IMR-90 (cell line): ENCODE data around the gene NLGN1. TPM values are rescaled to one million over a fixed set of nuclear protein-coding genes. Genes with fewer than 3 reads are reported as not detected.

Experiments used
- ATAC-seq: fragments of 200-7000 bp; cut with Tn5 transposase; 2 replicates; pipeline ENCODE4 v1.9.1; 2020; ENCODE audit warnings: low read depth, mild to moderate bottlenecking, moderate library complexity
- BruUV-seq: library from RNA; stranded (reverse); fragments of 400-500 nt; replicated peaks from 2 replicates; lab custom pipeline; 2021; lab: Mats Ljungman, UMichigan
- CTCF ChIA-PET: fragments of 300-600 bp; formaldehyde crosslinking; extraction: SDS; loops from one replicate; lab custom pipeline; 2021; ENCODE audit warnings: antibody characterized with exemption; lab: Yijun Ruan, JAX
- POLR2A ChIA-PET: fragments of 300-600 bp; sonication (Branson Sonifier 250); formaldehyde crosslinking; loops from one replicate; lab custom pipeline; 2022; ENCODE audit warnings: antibody characterized with exemption; ENCODE audit not compliant: unreplicated experiment; lab: Charles Lee
- DNase-seq: peaks from one replicate; pipeline ENCODE4 v3.0.0; 2013
- H2AFZ ChIP-seq: replicated peaks from 2 replicates; pipeline ENCODE3; 2013; ENCODE audit warnings: low read length, mild to moderate bottlenecking; ENCODE audit not compliant: poor library complexity
- H2AK5ac ChIP-seq: 2 replicates; pipeline ENCODE4 v1.6.1; 2013; ENCODE audit warnings: low read depth, low read length, inconsistent platforms
- H2AK9ac ChIP-seq: replicated peaks from 2 replicates; pipeline ENCODE3; 2013; ENCODE audit warnings: mild to moderate bottlenecking, low read depth, low read length, moderate library complexity; ENCODE audit not compliant: poor library complexity
- H2BK120ac ChIP-seq: 2 replicates; pipeline ENCODE4 v1.6.1; 2013; ENCODE audit warnings: low read depth, low read length, inconsistent platforms
- H2BK15ac ChIP-seq: 3 replicates; pipeline ENCODE4 v1.6.1; 2013; ENCODE audit warnings: low read depth, low read length, inconsistent platforms
- H2BK20ac ChIP-seq: 2 replicates; pipeline ENCODE4 v1.6.1; 2013; ENCODE audit warnings: low read depth, mild to moderate bottlenecking, inconsistent platforms, low read length, moderate library complexity
- H2BK5ac ChIP-seq: 2 replicates; pipeline ENCODE4 v1.6.1; 2013; ENCODE audit warnings: mild to moderate bottlenecking, low read depth, low read length, inconsistent platforms; ENCODE audit not compliant: poor library complexity, severe bottlenecking
- H3K14ac ChIP-seq: replicated peaks from 2 replicates; pipeline ENCODE4 v1.6.1; 2013; ENCODE audit warnings: low read depth, low read length, inconsistent platforms
- H3K18ac ChIP-seq: 2 replicates; pipeline ENCODE4 v1.6.1; 2013; ENCODE audit warnings: low read depth, low read length, control low read depth
- H3K23ac ChIP-seq: 2 replicates; pipeline ENCODE4 v1.6.1; 2013; ENCODE audit warnings: low read depth, low read length, inconsistent platforms
- H3K27ac ChIP-seq: 2 replicates; pipeline ENCODE4 v1.5.1; 2013; ENCODE audit warnings: mild to moderate bottlenecking, control low read depth, low read length; ENCODE audit not compliant: insufficient read depth
- H3K27me3 ChIP-seq: 2 replicates; pipeline ENCODE4 v1.6.1; 2013; ENCODE audit warnings: low read length; ENCODE audit not compliant: control insufficient read depth, insufficient read depth
- H3K36me3 ChIP-seq: 2 replicates; pipeline ENCODE4 v1.6.1; 2013; ENCODE audit warnings: low read length, mixed read lengths; ENCODE audit not compliant: control insufficient read depth, insufficient read depth
- H3K4ac ChIP-seq: 2 replicates; pipeline ENCODE4 v1.6.1; 2013; ENCODE audit warnings: low read depth, low read length, inconsistent platforms
- H3K4me1 ChIP-seq: 2 replicates; pipeline ENCODE4 v1.6.1; 2013; ENCODE audit warnings: low read length, mixed read lengths; ENCODE audit not compliant: control insufficient read depth, insufficient read depth
- H3K4me2 ChIP-seq: 2 replicates; pipeline ENCODE4 v1.6.1; 2013; ENCODE audit warnings: low read depth, mild to moderate bottlenecking, control low read depth, low read length, moderate library complexity
- H3K4me3 ChIP-seq: 2 replicates; pipeline ENCODE4 v1.5.1; 2013; ENCODE audit warnings: low read depth, mild to moderate bottlenecking, control low read depth, low read length, moderate library complexity; ENCODE audit not compliant: insufficient read depth
- H3K56ac ChIP-seq: 2 replicates; pipeline ENCODE4 v1.6.1; 2013; ENCODE audit warnings: low read length, inconsistent platforms; ENCODE audit not compliant: insufficient read depth; ENCODE audit errors: extremely low read depth
- H3K79me1 ChIP-seq, 2 experiments: 2 replicates each; pipeline ENCODE4 v1.6.1; 2013; ENCODE audit warnings: low read length in 2 of 2, inconsistent platforms in 1 of 2, low read depth in 1 of 2
- H3K9ac ChIP-seq: 2 replicates; pipeline ENCODE4 v1.6.1; 2013; ENCODE audit warnings: low read depth, low read length, control low read depth
- H3K9me1 ChIP-seq: 2 replicates; pipeline ENCODE4 v1.6.1; 2013; ENCODE audit warnings: low read length, inconsistent platforms; ENCODE audit not compliant: insufficient read depth
- H3K9me3 ChIP-seq: 2 replicates; pipeline ENCODE4 v1.6.1; 2013; ENCODE audit warnings: low read length; ENCODE audit not compliant: control insufficient read depth, insufficient read depth
- H4K20me1 ChIP-seq: 2 replicates; pipeline ENCODE4 v1.6.1; 2013; ENCODE audit warnings: low read length, inconsistent platforms; ENCODE audit not compliant: insufficient read depth
- H4K5ac ChIP-seq: 2 replicates; pipeline ENCODE4 v1.6.1; 2013; ENCODE audit warnings: mild to moderate bottlenecking, low read depth, low read length, control low read depth
- H4K8ac ChIP-seq, 2 experiments: 2 replicates each; pipeline ENCODE4 v1.6.1; 2013; ENCODE audit warnings: low read depth in 2 of 2, low read length in 2 of 2, control low read depth in 1 of 2, inconsistent platforms in 1 of 2
- H4K91ac ChIP-seq: 2 replicates; pipeline ENCODE4 v1.6.1; 2013; ENCODE audit warnings: low read depth, low read length, inconsistent platforms; ENCODE audit not compliant: insufficient read depth
- BHLHE40 ChIP-seq: fragments of 150-350 bp; IDR thresholded peaks from 2 replicates; pipeline ENCODE4 v1.6.1; 2016; ENCODE audit warnings: mild to moderate bottlenecking, low read depth, low read length
- CEBPB ChIP-seq: IDR thresholded peaks from 2 replicates; pipeline ENCODE4 v1.6.1; 2012; ENCODE audit warnings: low read depth, low read length, improper control_type of control experiment
- CHD1 ChIP-seq: IDR thresholded peaks from 2 replicates; pipeline ENCODE4 v1.6.1; 2012; ENCODE audit warnings: low read depth, low read length, improper control_type of control experiment
- FOS ChIP-seq: fragments of 150-350 bp; IDR thresholded peaks from 2 replicates; pipeline ENCODE4 v1.6.1; 2016; ENCODE audit warnings: low read depth, low read length
- MAFK ChIP-seq: IDR thresholded peaks from 2 replicates; pipeline ENCODE4 v1.6.1; 2012; ENCODE audit warnings: low read depth, low read length, improper control_type of control experiment
- MAZ ChIP-seq: IDR thresholded peaks from 2 replicates; pipeline ENCODE4 v1.6.1; 2012; ENCODE audit warnings: low read depth, mild to moderate bottlenecking, low read length, improper control_type of control experiment, moderate library complexity, borderline replicate concordance
- MXI1 ChIP-seq: IDR thresholded peaks from 2 replicates; pipeline ENCODE4 v1.6.1; 2012; ENCODE audit warnings: low read depth, mild to moderate bottlenecking, low read length, moderate library complexity, borderline replicate concordance
- NFE2L2 ChIP-seq: fragments of 150-350 bp; IDR thresholded peaks from 2 replicates; pipeline ENCODE4 v1.6.1; 2016; ENCODE audit warnings: low read depth, mild to moderate bottlenecking, low read length
- POLR2A ChIP-seq: IDR thresholded peaks from 2 replicates; pipeline ENCODE4 v1.6.1; 2012; ENCODE audit warnings: mild to moderate bottlenecking, low read depth, low read length
- RAD21 ChIP-seq: IDR thresholded peaks from 2 replicates; pipeline ENCODE4 v1.6.1; 2012; ENCODE audit warnings: low read length, improper control_type of control experiment
- RCOR1 ChIP-seq: IDR thresholded peaks from 2 replicates; pipeline ENCODE4 v1.6.1; 2012; ENCODE audit warnings: mild to moderate bottlenecking, low read length, improper control_type of control experiment; ENCODE audit not compliant: insufficient replicate concordance
- RFX5 ChIP-seq: IDR thresholded peaks from 2 replicates; pipeline ENCODE4 v1.8.0; 2012; ENCODE audit warnings: low read depth, mild to moderate bottlenecking, low read length, moderate library complexity
- SMC3 ChIP-seq: fragments of 150-350 bp; IDR thresholded peaks from 2 replicates; pipeline ENCODE4 v1.6.1; 2016; ENCODE audit warnings: low read depth, mild to moderate bottlenecking, antibody characterized with exemption, low read length, moderate library complexity
- WGBS, 2 experiments: methylation state at CpG; one replicate each; pipeline versions ENCODE4 v1.1.5 to v1.1.7; 2013; ENCODE audit warnings: missing lambda C conversion rate in 2 of 2; ENCODE audit not compliant: insufficient read length in 1 of 2; ENCODE audit errors: extremely low coverage in 2 of 2; 5-methylcytosine and 5-hydroxymethylcytosine counted together
- dilution Hi-C: fragments of 300-500 bp; cut with HindIII; formaldehyde crosslinking; loops from one replicate; pipeline ENCODE4 v1.14.3; 2018; ENCODE audit warnings: low sequenced_read_pairs; ENCODE audit not compliant: unreplicated experiment
- in situ Hi-C: fragments of 300-500 bp; cut with MboI; formaldehyde crosslinking; loops from 3 replicates; pipeline ENCODE4 v1.14.3; 2019; ENCODE audit warnings: low sequenced_read_pairs, inconsistent platforms, mixed read lengths
- intact Hi-C: fragments of 100-400 bp; cut with micrococcal nuclease; formaldehyde crosslinking; loops from 2 replicates; pipeline ENCODE4 v1.10.0; 2022
- polyA plus RNA-seq, 3 experiments: library from polyadenylated mRNA; depleted of rRNA; stranded (reverse); fragments of >200 nt; gene quantifications; 2 replicates each; pipeline ENCODE4 v1.2.3, GENCODE V29; 2012; ENCODE audit warnings: low replicate concordance in 1 of 3
- total RNA-seq: library from RNA; depleted of rRNA; stranded (reverse); fragments of >200 nt; gene quantifications from 2 replicates; pipeline ENCODE4 v1.2.3, GENCODE V29; 2012
- TF ChIP-seq, protein P1 (sequence below): conservative IDR thresholded peaks from 2 replicates; pipeline ENCODE4 v1.5.1; 2012; ENCODE audit warnings: mild to moderate bottlenecking, low read depth, low read length, improper control_type of control experiment
- TF ChIP-seq, protein P2 (sequence below): fragments of 150-350 bp; IDR thresholded peaks from 2 replicates; pipeline ENCODE4 v1.6.1; 2016; ENCODE audit warnings: low read depth, mild to moderate bottlenecking, low read length, moderate library complexity, borderline replicate concordance
- TF ChIP-seq, protein P3 (sequence below): fragments of 150-350 bp; IDR thresholded peaks from 2 replicates; pipeline ENCODE4 v1.6.1; 2017; ENCODE audit warnings: mild to moderate bottlenecking, antibody characterized with exemption, low read length, low read depth

The NLGN1 gene
- total and polyA plus RNA-seq, 2 of the 4 experiments (the other 2 are of a cell fraction) = 1.8 to 12.5 TPM

DNA sequence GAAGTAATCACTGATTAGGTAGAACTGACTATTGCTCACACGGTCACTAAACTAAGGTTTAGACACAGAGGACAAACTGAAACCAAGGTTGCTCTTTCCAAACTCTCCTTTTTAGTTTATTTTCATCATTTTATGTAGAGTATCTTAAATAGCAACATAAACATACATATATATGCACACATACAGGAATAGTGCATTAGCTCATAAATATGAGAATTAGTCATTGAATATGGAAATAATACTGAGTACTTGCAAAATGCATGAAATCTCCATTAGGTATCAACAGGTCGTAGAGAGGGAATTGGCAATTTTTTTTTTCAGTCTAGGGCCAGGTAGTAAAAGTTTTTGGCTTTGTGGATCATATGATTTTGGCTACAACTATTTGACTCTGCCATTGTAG is 557.1 kb downstream of the NLGN1 start:
- H3K23ac ChIP-seq = no peak overlapping the region
- no peak overlapping the region for H2AK9ac ChIP-seq
- ChIA-PET POLR2A (no interaction called here), CTCF (no interaction called here)
- no peak overlapping the region for H3K14ac ChIP-seq
- no peak overlapping the region for H3K4me2 ChIP-seq
- H3K4ac ChIP-seq = no peak overlapping the region
- H2BK5ac ChIP-seq = no peak overlapping the region
- no peak overlapping the region for H3K4me3 ChIP-seq
- H3K9me3 ChIP-seq = peaks cover 4% of the 10 kb centered on the region; the same call in 1 of the 2 replicates
- H2AFZ ChIP-seq = no peak overlapping the region
- H3K9me1 ChIP-seq = no peaks in the 10 kb centered on the region
- H3K27me3 ChIP-seq = no peaks in the 10 kb centered on the region
- no peak overlapping the region for H2AK5ac ChIP-seq
- in situ Hi-C loops (no loop called here), dilution Hi-C loops (no loop called here), intact Hi-C loops (no loop called here)
- no peaks in the 10 kb centered on the region for H3K36me3 ChIP-seq
- TF ChIP-seq CHD1 (no peak), FOS (no peak), CEBPB (no peak), BHLHE40 (no peak), MAFK (no peak), RAD21 (no peak), POLR2A (no peak), SMC3 (no peak), RCOR1 (no peak), MXI1 (no peak), NFE2L2 (no peak), RFX5 (no peak), MAZ (no peak)
- TF ChIP-seq, protein P1, sequence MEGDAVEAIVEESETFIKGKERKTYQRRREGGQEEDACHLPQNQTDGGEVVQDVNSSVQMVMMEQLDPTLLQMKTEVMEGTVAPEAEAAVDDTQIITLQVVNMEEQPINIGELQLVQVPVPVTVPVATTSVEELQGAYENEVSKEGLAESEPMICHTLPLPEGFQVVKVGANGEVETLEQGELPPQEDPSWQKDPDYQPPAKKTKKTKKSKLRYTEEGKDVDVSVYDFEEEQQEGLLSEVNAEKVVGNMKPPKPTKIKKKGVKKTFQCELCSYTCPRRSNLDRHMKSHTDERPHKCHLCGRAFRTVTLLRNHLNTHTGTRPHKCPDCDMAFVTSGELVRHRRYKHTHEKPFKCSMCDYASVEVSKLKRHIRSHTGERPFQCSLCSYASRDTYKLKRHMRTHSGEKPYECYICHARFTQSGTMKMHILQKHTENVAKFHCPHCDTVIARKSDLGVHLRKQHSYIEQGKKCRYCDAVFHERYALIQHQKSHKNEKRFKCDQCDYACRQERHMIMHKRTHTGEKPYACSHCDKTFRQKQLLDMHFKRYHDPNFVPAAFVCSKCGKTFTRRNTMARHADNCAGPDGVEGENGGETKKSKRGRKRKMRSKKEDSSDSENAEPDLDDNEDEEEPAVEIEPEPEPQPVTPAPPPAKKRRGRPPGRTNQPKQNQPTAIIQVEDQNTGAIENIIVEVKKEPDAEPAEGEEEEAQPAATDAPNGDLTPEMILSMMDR = no peak
- TF ChIP-seq, protein P2, sequence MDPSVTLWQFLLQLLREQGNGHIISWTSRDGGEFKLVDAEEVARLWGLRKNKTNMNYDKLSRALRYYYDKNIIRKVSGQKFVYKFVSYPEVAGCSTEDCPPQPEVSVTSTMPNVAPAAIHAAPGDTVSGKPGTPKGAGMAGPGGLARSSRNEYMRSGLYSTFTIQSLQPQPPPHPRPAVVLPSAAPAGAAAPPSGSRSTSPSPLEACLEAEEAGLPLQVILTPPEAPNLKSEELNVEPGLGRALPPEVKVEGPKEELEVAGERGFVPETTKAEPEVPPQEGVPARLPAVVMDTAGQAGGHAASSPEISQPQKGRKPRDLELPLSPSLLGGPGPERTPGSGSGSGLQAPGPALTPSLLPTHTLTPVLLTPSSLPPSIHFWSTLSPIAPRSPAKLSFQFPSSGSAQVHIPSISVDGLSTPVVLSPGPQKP = no peak
- TF ChIP-seq, protein P3, sequence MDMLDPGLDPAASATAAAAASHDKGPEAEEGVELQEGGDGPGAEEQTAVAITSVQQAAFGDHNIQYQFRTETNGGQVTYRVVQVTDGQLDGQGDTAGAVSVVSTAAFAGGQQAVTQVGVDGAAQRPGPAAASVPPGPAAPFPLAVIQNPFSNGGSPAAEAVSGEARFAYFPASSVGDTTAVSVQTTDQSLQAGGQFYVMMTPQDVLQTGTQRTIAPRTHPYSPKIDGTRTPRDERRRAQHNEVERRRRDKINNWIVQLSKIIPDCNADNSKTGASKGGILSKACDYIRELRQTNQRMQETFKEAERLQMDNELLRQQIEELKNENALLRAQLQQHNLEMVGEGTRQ = no peak
- no peaks in the 10 kb centered on the region for H3K4me1 ChIP-seq
- no peak overlapping the region for H2BK20ac ChIP-seq
- no peaks in the 10 kb centered on the region for H3K79me1 ChIP-seq
- H3K27ac ChIP-seq = no peak overlapping the region
- no peak overlapping the region for H2BK15ac ChIP-seq
- H3K56ac ChIP-seq = no peak overlapping the region
- no peak overlapping the region for H3K18ac ChIP-seq
- H4K5ac ChIP-seq = no peak overlapping the region
- no peak overlapping the region for H4K91ac ChIP-seq
- BruUV-seq = no TSS peak
- H2BK120ac ChIP-seq = no peak overlapping the region
- no peak overlapping the region for H3K9ac ChIP-seq
- ATAC-seq (no peak), DNase-seq (no peak)
- H4K8ac ChIP-seq = no peak overlapping the region
- no peaks in the 10 kb centered on the region for H4K20me1 ChIP-seq
- no CpG with 5 or more reads among the region's 2 CpGs for WGBS, 2 experiments
